Mammary epithelial cell (primary cell): Measurements from ENCODE around the gene IRAK3.

Source experiments
- EZH2 ChIP-seq: IDR thresholded peaks from 2 replicates; pipeline ENCODE4 v1.6.1; 2012; ENCODE audit warnings: low read length, inconsistent platforms, borderline replicate concordance
- TF ChIP-seq, protein P1 (sequence below), 2 donors: IDR thresholded peaks in 1 of 2; conservative IDR thresholded peaks in 1 of 2; 2 replicates each; pipeline ENCODE4 v1.5.1; 2011 to 2012; ENCODE audit warnings: inconsistent platforms in 2 of 2, low read length in 2 of 2, mild to moderate bottlenecking in 2 of 2, control low read depth in 1 of 2, low read depth in 1 of 2; ENCODE audit not compliant: insufficient read depth in 1 of 2; ENCODE audit errors: extremely low read depth in 1 of 2

DNA sequence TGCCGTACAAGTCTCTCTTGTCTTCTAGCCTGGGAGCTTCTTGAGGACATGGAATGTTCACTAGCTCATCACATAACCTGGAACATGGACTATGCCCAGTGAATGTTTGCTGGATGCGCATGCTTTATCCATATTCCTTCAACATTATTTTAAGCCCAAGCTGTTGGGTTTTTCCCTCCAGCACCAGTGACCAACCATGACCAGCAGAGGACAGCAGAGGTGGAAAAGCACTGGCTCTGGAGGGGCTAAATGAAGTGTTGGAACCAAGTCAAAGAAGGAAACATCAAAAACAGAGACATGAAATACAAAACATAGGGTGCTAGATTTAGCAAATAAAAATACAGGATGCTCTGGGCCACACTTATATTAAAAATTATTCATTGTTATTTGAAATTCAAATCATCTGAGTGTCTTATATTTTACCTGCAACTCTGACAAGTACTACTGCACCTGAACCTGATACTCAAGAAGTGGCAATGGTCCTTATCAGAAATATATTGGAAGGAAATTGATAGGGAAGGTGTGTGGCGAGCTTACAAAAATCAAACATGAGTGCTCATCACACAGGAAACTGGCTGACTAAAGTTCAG, 90.2 kb downstream of the IRAK3 start:
- TF ChIP-seq, protein P1, sequence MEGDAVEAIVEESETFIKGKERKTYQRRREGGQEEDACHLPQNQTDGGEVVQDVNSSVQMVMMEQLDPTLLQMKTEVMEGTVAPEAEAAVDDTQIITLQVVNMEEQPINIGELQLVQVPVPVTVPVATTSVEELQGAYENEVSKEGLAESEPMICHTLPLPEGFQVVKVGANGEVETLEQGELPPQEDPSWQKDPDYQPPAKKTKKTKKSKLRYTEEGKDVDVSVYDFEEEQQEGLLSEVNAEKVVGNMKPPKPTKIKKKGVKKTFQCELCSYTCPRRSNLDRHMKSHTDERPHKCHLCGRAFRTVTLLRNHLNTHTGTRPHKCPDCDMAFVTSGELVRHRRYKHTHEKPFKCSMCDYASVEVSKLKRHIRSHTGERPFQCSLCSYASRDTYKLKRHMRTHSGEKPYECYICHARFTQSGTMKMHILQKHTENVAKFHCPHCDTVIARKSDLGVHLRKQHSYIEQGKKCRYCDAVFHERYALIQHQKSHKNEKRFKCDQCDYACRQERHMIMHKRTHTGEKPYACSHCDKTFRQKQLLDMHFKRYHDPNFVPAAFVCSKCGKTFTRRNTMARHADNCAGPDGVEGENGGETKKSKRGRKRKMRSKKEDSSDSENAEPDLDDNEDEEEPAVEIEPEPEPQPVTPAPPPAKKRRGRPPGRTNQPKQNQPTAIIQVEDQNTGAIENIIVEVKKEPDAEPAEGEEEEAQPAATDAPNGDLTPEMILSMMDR (conservative IDR thresholded peaks at IDR 0.05 in 1 of 2, IDR thresholded peaks at IDR 0.05 in 1 of 2; ENCODE audit: extremely low read depth in 1 of 2, insufficient read depth in 1 of 2, low read depth in 1 of 2, low read length in 2 of 2): peak; percentile 87 to 90
- TF ChIP-seq EZH2: no peak
